Measurements from ENCODE around the gene PCBD2. TPM values are rescaled to one million over a fixed set of nuclear protein-coding genes. Genes with fewer than 3 reads are reported as not detected.
"Not testable (repeated sequence)": the region's sequence is repeated elsewhere in the genome, so short reads cannot be mapped to it uniquely, and the experiment has no call there.

PCBD2 gene
- total RNA-seq = 10 to 100 TPM; 10.5 to 11.3 TPM

GRCh38 chr5:134904610-134905245, at the start of gene PCBD2:
Gene PCBD2 (plus strand): TSS chr5:134905131. CDS start chr5:134905140, 9 bp downstream.
- POLR2A ChIA-PET = interaction anchor here (0.5 to 2.2 kb wide), 13 partner anchors 8 to 678 kb away, joined by 3 to 18 read pairs (median 4); partner anchors contain the start of genes C5orf24, CAMLG, DDX46 and SEC24A
- CTCF ChIA-PET = interaction anchor here (0.5 to 2.1 kb wide), 27 partner anchors 9 to 278 kb away, joined by 3 to 12 read pairs (median 5); partner anchors contain the start of genes C5orf24, CAMLG, DDX46 and TXNDC15

GRCh38 chr5:134856465-134856864, 48.5 kb upstream of the PCBD2 start:
- CTCF ChIA-PET, POLR2A ChIA-PET: not testable (repeated sequence)

GRCh38 chr5:134857401-134857800, 47.5 kb upstream of the PCBD2 start:
- CTCF ChIA-PET = no interaction called here

GRCh38 chr5:134864707-134865106, 40.2 kb upstream of the PCBD2 start:
- ChIA-PET CTCF (no interaction called here), POLR2A (no interaction called here)

More at GRCh38 chr5:134857401-134857800, 47.5 kb upstream of the PCBD2 start:
- POLR2A ChIA-PET = interaction anchor here (0.6 kb wide), 1 partner anchor 26 kb away, joined by 9 read pairs; no protein-coding TSS in a partner anchor

DNA sequence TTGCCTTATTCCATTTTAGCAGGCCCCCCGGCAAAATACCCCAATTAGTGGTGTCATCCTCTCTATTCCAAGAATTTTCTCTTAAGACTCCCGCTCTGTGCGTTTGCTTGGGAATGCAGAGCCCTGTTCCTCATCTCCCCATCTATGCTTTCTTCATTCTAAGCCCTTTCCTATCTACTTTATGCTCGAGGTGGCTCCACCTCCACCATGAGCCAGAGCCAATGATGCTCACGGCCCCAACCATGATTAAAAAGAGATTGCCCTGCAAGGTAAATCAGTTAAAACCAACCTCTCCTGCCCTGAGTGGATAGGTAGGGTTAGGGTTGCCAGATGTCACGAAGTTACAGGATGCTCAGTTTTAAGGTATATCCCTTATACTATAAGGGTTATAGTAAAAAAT, 31.4 kb upstream of the PCBD2 start:
- ChIA-PET CTCF (interaction anchor here (1.7 to 2.2 kb wide), 3 partner anchors 13 to 31 kb away, joined by 3 to 7 read pairs (median 5); partner anchors contain the start of gene PCBD2), POLR2A (interaction anchor here (0.5 to 2.0 kb wide), 8 partner anchors 13 to 135 kb away, joined by 4 to 18 read pairs (median 6); partner anchors contain the start of genes C5orf24, CAMLG, DDX46 and PCBD2)

GRCh38 chr5:134873987-134874830, 30.7 kb upstream of the PCBD2 start, which contains the start of gene TXNDC15:
Gene TXNDC15 (plus strand): TSS chr5:134874371. CDS start chr5:134874428, 57 bp downstream.
- ChIA-PET POLR2A (interaction anchor here (0.5 to 2.0 kb wide), 8 partner anchors 13 to 136 kb away, joined by 4 to 18 read pairs (median 6); partner anchors contain the start of genes C5orf24, CAMLG, DDX46 and PCBD2), CTCF (interaction anchor here (1.7 to 2.2 kb wide), 3 partner anchors 12 to 30 kb away, joined by 3 to 7 read pairs (median 5); partner anchors contain the start of gene PCBD2)

GRCh38 chr5:134874831-134875655, 29.9 kb upstream of the PCBD2 start:
- CTCF ChIA-PET = interaction anchor here (2.2 kb wide), 1 partner anchor 30 kb away, joined by 7 read pairs; the partner anchor contains the start of gene PCBD2
- POLR2A ChIA-PET = interaction anchor here (1.5 to 2.0 kb wide), 3 partner anchors 30 to 117 kb away, joined by 6 to 18 read pairs (median 11); partner anchors contain the start of genes C5orf24, DDX46 and PCBD2

DNA sequence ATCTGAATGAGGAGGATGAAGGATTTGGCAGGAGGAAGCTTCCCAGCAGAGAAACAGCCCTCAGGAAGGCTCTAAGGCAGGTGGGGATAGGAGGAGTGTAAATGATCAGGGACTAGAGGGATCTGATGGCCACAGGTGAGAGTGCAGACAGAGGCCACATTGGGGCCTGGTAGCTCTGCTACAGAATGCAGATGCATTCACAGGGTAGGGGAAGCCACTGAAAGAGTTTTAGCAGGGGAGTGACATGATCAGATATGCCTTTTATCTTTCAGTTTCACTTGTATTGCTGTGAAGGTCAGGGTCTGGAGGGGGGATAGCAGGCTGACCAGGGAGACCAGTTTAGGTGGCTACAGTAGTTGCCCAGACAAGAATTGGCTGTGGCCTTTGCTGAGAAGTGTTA, 27.8 kb upstream of the PCBD2 start:
- ChIA-PET CTCF (no interaction called here), POLR2A (interaction anchor here (0.5 kb wide), 1 partner anchor 27 kb away, joined by 7 read pairs; no protein-coding TSS in a partner anchor)

DNA sequence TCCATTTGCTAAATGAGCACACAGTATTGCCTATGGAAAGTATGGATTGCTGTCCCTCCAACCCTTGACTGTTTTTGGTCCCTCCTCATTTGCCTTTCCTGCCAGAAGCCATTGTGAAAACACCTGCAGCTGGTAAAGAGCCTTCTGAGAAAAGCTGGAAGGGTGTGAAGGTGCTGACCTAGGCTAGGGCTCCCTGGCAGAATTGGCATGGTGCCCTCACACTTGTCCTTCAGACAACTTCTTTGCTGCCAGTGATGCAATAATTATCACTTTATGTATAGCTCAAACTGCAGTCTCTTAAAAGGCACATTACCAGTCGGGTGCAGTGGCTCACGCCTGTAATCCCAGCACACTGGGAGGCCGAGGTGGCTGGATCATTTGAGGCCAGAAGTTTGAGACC, 26.5 kb upstream of the PCBD2 start:
- POLR2A ChIA-PET = interaction anchor here (0.5 kb wide), 1 partner anchor 202 kb away, joined by 6 read pairs; no protein-coding TSS in a partner anchor
- CTCF ChIA-PET = interaction anchor here (0.6 kb wide), 1 partner anchor 12 kb away, joined by 4 read pairs; no protein-coding TSS in a partner anchor

GRCh38 chr5:134879456-134879855, 25.5 kb upstream of the PCBD2 start:
- ChIA-PET CTCF (no interaction called here), POLR2A (interaction anchor here (0.7 kb wide), 1 partner anchor 199 kb away, joined by 9 read pairs; no protein-coding TSS in a partner anchor)

GRCh38 chr5:134880937-134881336, 24.0 kb upstream of the PCBD2 start:
- CTCF ChIA-PET, POLR2A ChIA-PET: not testable (repeated sequence)

DNA sequence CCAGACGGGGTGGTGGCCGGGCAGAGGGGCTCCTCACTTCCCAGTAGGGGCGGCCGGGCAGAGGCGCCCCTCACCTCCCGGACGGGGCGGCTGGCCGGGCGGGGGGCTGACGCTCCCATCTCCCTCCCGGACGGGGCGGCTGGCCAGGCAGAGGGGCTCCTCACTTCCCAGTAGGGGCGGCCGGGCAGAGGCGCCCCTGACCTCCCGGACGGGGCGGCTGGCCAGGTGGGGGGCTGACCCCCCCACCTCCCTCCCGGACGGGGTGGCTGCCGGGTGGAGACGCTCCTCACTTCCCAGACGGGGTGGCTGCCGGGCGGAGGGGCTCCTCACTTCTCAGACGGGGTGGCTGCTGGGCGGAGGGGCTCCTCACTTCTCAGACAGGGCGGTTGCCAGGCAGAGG, 23.2 kb upstream of the PCBD2 start:
- CTCF ChIA-PET, POLR2A ChIA-PET: not testable (repeated sequence)

DNA sequence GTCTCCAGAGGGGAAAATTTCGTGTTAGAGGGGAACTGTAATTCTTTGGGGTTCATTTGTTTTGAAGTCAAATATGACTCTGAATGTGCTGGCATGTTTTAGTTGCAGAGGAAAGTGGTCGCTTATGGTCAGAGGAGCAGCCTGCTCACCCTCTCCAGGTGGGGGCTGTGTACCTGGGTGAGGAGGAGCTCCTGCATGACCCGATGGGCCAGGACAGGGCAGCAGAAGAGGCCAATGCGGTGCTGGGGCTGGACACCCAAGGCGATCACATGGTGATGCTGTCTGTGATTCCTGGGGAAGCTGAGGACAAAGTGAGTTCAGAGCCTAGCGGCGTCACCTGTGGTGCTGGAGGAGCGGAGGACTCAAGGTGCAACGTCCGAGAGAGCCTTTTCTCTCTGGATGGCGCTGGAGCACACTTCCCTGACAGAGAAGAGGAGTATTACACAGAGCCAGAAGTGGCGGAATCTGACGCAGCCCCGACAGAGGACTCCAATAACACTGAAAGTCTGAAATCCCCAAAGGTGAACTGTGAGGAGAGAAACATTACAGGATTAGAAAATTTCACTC, 17.3 kb upstream of the PCBD2 start:
- ChIA-PET POLR2A (no interaction called here), CTCF (interaction anchor here (1.7 kb wide), 1 partner anchor 17 kb away, joined by 4 read pairs; the partner anchor contains the start of gene PCBD2)

GRCh38 chr5:134889335-134889734, 15.6 kb upstream of the PCBD2 start:
- ChIA-PET POLR2A (no interaction called here), CTCF (interaction anchor here (1.7 kb wide), 1 partner anchor 15 kb away, joined by 8 read pairs; the partner anchor contains the start of gene PCBD2)

DNA sequence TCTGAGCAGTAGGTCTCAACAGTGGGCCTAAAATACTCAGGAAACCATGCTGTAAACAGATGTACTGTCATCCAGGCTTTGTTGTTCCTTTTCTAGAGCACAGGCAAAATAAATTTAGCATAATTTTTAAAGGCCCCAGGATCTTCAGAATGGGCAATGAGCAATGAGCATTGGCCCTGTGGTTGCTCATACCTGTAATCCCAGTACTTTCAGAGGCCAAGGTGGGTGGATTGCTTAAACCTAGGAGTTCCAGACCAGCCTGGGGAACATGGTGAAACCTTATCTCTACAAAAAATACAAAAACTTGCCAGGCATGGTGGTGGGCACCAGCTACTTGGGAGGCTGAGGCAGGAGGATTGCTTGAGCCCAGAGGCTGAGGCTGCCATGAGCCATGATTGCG, 13.5 kb upstream of the PCBD2 start:
- POLR2A ChIA-PET = interaction anchor here (0.7 kb wide), 1 partner anchor 40 kb away, joined by 3 read pairs; no protein-coding TSS in a partner anchor

GRCh38 chr5:134892282-134892681, 12.6 kb upstream of the PCBD2 start:
- ChIA-PET CTCF (interaction anchor here (0.6 to 1.2 kb wide), 3 partner anchors 9 to 12 kb away, joined by 3 to 7 read pairs (median 3); partner anchors contain the start of gene PCBD2), POLR2A (interaction anchor here (0.7 kb wide), 1 partner anchor 40 kb away, joined by 3 read pairs; no protein-coding TSS in a partner anchor)

More for the DNA sequence above, 13.5 kb upstream of the PCBD2 start:
- CTCF ChIA-PET = interaction anchor here (1.2 kb wide), 1 partner anchor 13 kb away, joined by 7 read pairs; the partner anchor contains the start of gene PCBD2

DNA sequence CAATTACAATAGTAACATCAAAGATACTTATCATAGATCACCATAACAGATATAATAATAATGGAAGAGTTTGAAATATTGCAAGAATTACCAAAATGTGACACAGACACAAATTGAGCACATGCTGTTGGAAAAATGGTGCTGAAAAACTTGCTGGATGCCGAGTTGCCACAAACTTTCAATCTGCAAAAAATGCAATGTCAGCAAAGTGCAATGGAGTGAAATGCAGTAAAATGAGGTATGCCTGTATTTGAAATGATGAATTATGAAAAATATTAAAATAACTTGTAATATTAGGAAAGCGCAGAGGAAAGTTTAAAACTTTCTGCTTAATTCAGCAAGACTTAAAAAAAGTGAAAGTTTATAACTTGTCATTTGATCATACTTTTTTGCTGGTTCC, 12.0 kb upstream of the PCBD2 start:
- CTCF ChIA-PET = no interaction called here

More for the DNA sequence above, 12.0 kb upstream of the PCBD2 start:
- POLR2A ChIA-PET = no interaction called here

All from activated CD8-positive, alpha-beta memory T cell treated with anti-CD3 and anti-CD28 coated beads for 36 hours (primary cell).